Measurements from ENCODE around the gene LRP1. TPM values are rescaled to one million over a fixed set of nuclear protein-coding genes. Genes with fewer than 3 reads are reported as not detected.

LRP1 gene
- total RNA-seq, 1 donor from 2014 or later = 369 TPM

DNA sequence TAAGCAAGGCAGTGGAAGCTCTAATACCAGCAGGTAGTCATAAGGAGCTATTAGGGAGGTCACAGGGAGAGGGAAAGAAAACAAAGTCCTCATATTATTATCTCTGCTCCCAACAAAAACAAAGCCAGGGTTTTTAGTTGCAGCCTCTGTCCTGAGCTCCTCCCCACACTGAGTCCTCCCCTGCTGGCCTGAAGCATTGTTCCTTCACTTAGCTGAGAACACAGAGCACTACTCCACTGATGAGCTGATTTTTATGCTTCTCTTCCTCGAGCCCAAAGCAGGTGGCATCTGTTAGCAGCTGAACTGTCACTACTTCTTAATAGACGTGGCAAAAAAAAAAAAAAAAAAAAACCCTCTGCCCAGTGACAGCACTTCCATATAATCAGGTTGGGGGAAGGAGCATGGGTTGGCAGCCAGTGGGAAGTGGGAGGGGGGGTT, 133.2 kb downstream of the LRP1 start:
- FAIRE-seq (no peak), DNase-seq (ENCODE audit: low read depth) (no peak)
- Histone ChIP-seq H3K4me2 (ENCODE audit: low read length) (no peak overlapping the region), H3K27ac (ENCODE audit: low read depth, low read length) (no peak overlapping the region), H3K36me3 (ENCODE audit: insufficient read depth, low read length) (peaks cover 20% of the 10 kb centered on the region), H3K4me3 (ENCODE audit: insufficient read depth, low read depth, low read length) (no peak overlapping the region), H3K79me2 (ENCODE audit: insufficient read depth, low read length) (no peaks in the 10 kb centered on the region), H2AFZ (ENCODE audit: low read depth, low read length) (no peak overlapping the region), H3K9ac (ENCODE audit: low read length) (no peak overlapping the region), H3K4me1 (ENCODE audit: insufficient read depth, low read length) (no peaks in the 10 kb centered on the region), H3K9me3 (ENCODE audit: insufficient read depth, low read depth, low read length) (no peaks in the 10 kb centered on the region), H3K27me3 (ENCODE audit: insufficient read depth, low read length) (no peaks in the 10 kb centered on the region), H4K20me1 (ENCODE audit: insufficient read depth, low read length) (no peaks in the 10 kb centered on the region)
- Mint-ChIP-seq H3K4me3 (ENCODE audit: unreplicated experiment) (no peak overlapping the region), H3K27ac (ENCODE audit: unreplicated experiment) (no peak overlapping the region), H3K4me1 (ENCODE audit: low read depth, unreplicated experiment) (peaks cover 2% of the 10 kb centered on the region), H3K27me3 (ENCODE audit: low read depth, unreplicated experiment) (peaks cover 2% of the 10 kb centered on the region), H3K36me3 (ENCODE audit: low read depth, unreplicated experiment) (peaks cover 9% of the 10 kb centered on the region), H3K9me3 (ENCODE audit: unreplicated experiment) (no peaks in the 10 kb centered on the region)
- TF ChIP-seq EZH2 (IDR thresholded peaks at IDR 0.05; ENCODE audit: insufficient read depth, low read length) = no peak
- TF ChIP-seq, protein P1, sequence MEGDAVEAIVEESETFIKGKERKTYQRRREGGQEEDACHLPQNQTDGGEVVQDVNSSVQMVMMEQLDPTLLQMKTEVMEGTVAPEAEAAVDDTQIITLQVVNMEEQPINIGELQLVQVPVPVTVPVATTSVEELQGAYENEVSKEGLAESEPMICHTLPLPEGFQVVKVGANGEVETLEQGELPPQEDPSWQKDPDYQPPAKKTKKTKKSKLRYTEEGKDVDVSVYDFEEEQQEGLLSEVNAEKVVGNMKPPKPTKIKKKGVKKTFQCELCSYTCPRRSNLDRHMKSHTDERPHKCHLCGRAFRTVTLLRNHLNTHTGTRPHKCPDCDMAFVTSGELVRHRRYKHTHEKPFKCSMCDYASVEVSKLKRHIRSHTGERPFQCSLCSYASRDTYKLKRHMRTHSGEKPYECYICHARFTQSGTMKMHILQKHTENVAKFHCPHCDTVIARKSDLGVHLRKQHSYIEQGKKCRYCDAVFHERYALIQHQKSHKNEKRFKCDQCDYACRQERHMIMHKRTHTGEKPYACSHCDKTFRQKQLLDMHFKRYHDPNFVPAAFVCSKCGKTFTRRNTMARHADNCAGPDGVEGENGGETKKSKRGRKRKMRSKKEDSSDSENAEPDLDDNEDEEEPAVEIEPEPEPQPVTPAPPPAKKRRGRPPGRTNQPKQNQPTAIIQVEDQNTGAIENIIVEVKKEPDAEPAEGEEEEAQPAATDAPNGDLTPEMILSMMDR (IDR thresholded peaks at IDR 0.05; ENCODE audit: insufficient read depth, low read depth, low read length) = no peak

DNA sequence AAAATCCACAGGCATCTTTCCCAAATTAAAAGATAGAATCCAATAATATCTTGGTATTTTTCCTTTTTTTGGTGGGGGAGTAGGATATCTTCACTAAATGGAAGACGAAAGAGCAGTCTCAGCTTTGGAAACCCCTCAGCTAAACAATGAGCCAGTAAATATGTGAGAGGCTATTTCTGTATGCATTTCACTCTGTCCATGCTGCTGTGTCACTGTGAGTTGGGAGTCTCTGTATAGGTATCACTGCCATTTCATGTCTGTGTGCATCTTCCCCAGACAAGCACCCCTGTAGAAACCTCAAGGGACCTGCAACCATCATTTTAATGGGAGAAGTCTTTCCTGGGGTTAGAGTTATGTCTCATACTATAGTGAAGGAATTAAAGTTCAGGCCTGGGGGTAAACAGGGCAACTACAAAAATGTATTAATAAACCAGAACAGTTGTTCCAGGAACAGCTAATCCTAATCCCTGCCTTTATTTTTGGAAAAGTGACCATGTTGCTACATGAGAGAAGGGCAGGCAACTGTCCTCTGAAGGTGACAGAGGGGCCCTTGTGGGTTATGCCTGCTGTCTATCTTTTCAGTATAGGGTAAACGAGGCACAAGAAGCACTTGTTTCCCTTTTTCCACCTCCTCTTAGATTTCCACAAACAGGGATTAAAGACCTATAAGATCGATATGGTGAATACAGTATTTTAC, 134.0 kb downstream of the LRP1 start:
- Histone ChIP-seq H3K4me1 (ENCODE audit: insufficient read depth, low read length) (no peaks in the 10 kb centered on the region), H3K4me3 (ENCODE audit: insufficient read depth, low read depth, low read length) (no peak overlapping the region), H2AFZ (ENCODE audit: low read depth, low read length) (no peak overlapping the region), H3K9ac (ENCODE audit: low read length) (no peak overlapping the region), H3K27ac (ENCODE audit: low read depth, low read length) (no peak overlapping the region), H4K20me1 (ENCODE audit: insufficient read depth, low read length) (no peaks in the 10 kb centered on the region), H3K79me2 (ENCODE audit: insufficient read depth, low read length) (no peaks in the 10 kb centered on the region), H3K9me3 (ENCODE audit: insufficient read depth, low read depth, low read length) (no peaks in the 10 kb centered on the region), H3K36me3 (ENCODE audit: insufficient read depth, low read length) (peaks cover 20% of the 10 kb centered on the region), H3K27me3 (ENCODE audit: insufficient read depth, low read length) (no peaks in the 10 kb centered on the region), H3K4me2 (ENCODE audit: low read length) (no peak overlapping the region)
- Mint-ChIP-seq H3K27ac (ENCODE audit: unreplicated experiment) (no peak overlapping the region), H3K27me3 (ENCODE audit: low read depth, unreplicated experiment) (peaks cover 2% of the 10 kb centered on the region), H3K9me3 (ENCODE audit: unreplicated experiment) (no peaks in the 10 kb centered on the region), H3K4me3 (ENCODE audit: unreplicated experiment) (no peak overlapping the region), H3K4me1 (ENCODE audit: low read depth, unreplicated experiment) (peaks cover 2% of the 10 kb centered on the region), H3K36me3 (ENCODE audit: low read depth, unreplicated experiment) (peaks cover 6% of the 10 kb centered on the region)
- TF ChIP-seq, protein P1 (IDR thresholded peaks at IDR 0.05; ENCODE audit: insufficient read depth, low read depth, low read length) = no peak
- TF ChIP-seq EZH2 (IDR thresholded peaks at IDR 0.05; ENCODE audit: insufficient read depth, low read length) = no peak
- DNase-seq (ENCODE audit: low read depth) (no peak), FAIRE-seq (no peak)

Small RNA genes lying within 50 kb of the gene (microRNA-seq; reads per million reads assigned to microRNA genes)
- gene MIR1228 = 44.3 reads per million, percentile 57 among the genes with 10 or more reads in this experiment

Other genes with a start within 250 kb of the LRP1 start
- 0.17 TPM in 1 of 2 replicates, not detected in the other for gene SDR9C7, start 194.1 kb upstream of the LRP1 start, total RNA-seq
- 0.31 and 0.32 TPM in 2 replicates for gene RDH16, start 170.9 kb upstream of the LRP1 start, total RNA-seq
- gene ZBTB39, start 121.9 kb upstream of the LRP1 start, total RNA-seq = 8.4 and 9.8 TPM in 2 replicates
- 1.3 and 2.5 TPM in 2 replicates for gene TAC3, start 112.0 kb upstream of the LRP1 start, total RNA-seq
- gene MYO1A, start 78.4 kb upstream of the LRP1 start, total RNA-seq = 0.34 TPM in 1 of 2 replicates, not detected in the other
- 9.4 and 10.6 TPM in 2 replicates for gene NEMP1, start 49.7 kb upstream of the LRP1 start, total RNA-seq
- gene NAB2, start 39.4 kb upstream of the LRP1 start, total RNA-seq = 36.6 and 37.8 TPM in 2 replicates
- gene STAT6, start 17.1 kb upstream of the LRP1 start, total RNA-seq = 33.8 and 36.2 TPM in 2 replicates
- not detected in 2 replicates for gene LRP1-AS, start 19.1 kb downstream of the LRP1 start, total RNA-seq
- 14.5 and 22.3 TPM in 2 replicates for gene NXPH4, start 88.3 kb downstream of the LRP1 start, total RNA-seq
- gene SHMT2, start 101.2 kb downstream of the LRP1 start, total RNA-seq = 197 and 217 TPM in 2 replicates
- gene STAC3, start 122.7 kb downstream of the LRP1 start, total RNA-seq = 0.75 and 0.82 TPM in 2 replicates

Measured in astrocyte (in vitro differentiated cells and primary cell).